OCI-M2 (cell line): Measurements from ENCODE around the gene BHLHA15.

Experiments used
- DNase-seq: peaks from one replicate; lab custom pipeline; 2025; ENCODE audit not compliant: unreplicated experiment; lab: John Stamatoyannopoulos, UW

BHLHA15 gene

GRCh38 chr7:98240961-98241673, 29.9 kb downstream of the BHLHA15 start:
- DNase-seq, result no peak

- DNase-seq, result no peak
These were observed 30.5 kb downstream of the BHLHA15 start for GRCh38 chr7:98241674-98242241.

DNA sequence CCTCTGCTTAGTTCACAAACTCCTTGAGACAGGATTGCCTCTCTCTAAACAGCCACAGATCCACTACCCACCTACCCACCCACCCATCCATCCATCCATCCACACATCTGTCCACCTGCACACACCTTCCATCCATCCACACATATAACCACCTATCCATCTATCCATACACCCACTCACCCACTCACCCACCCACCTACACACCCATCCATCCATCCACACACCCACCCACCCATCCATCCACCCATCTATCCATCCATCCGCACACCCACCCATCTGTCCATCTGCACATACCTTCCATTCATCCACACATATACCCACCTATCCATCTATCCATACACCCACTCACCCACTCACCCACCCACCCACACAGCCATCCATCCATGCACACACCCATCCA, 31.1 kb downstream of the BHLHA15 start:
- DNase-seq, result no peak

DNA sequence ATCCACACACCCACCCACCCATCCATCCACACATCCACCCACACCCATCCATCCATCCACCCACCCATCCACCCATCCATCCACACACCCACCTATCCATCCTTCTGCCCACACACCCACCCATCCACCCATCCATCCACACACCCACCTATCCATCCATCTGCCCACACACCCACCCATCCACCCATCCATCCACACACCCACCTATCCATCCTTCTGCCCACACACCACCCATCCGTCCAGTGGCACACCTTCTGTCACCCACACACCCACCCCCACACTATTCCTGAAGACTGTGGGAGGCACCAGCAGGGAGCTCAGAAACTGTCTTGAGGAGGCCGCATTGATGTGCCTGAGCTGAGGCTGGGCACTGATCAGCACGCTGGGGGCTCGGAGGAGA, 31.7 kb downstream of the BHLHA15 start:
- no peak for DNase-seq

DNA sequence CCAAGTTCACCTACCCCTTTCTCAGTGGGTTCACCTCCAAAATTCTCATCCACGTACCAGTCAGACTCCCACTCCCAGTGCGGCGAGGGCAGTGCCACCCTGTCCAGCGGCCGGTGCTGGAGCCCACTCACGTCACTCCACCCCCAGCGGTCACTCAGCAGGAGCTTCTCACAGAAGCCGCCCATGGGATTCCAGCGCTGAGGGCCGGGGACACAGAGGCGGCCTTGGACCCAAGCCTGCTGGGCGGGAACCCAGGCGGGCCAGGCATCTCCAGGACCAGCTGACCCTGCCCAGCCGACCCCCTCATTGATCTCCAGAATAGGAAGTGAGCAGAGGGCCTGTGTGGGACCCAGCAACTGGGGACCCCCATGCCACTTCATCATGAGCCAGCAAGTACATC, 33.6 kb downstream of the BHLHA15 start:
- DNase-seq, result no peak

DNA sequence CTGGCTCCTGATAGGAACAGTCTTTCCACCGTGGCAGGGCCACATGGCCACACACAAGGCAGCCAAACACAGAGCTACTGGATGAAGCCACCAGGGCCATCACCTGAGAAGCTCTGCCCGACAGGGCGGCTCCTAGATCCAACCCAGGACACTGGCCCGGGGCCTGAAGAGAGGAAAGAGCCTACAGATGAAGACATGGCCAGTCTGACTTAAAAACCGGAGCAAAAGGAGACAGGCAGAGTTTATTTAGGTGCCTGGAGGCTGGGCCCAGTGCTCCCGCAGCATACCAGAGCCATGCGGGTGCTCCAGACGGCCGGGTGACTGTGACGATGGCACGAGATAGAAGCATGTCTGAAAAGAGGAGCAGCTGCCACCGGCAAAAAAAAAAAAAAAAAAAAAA, 36.9 kb downstream of the BHLHA15 start:
- DNase-seq, result no peak

DNA sequence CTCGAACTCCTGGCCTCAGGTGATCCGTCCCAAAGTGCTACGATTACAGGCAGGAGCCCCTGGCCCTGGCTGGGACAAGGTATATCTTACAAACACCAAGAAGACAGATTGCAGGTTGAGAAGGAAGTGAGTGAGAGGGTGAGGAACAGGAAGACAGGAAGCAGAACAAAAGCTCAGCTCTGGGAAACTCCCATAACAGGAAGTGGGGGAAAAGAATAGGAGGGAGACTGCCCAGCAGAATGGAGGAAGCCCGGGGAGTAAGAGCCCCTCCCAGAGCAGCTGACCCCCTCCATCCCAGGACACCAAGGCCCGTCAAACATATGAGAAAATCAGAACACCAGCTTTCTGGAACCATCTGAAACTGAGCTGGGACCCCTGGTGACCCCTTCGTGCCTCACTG, 37.9 kb downstream of the BHLHA15 start:
- DNase-seq, result no peak

DNA sequence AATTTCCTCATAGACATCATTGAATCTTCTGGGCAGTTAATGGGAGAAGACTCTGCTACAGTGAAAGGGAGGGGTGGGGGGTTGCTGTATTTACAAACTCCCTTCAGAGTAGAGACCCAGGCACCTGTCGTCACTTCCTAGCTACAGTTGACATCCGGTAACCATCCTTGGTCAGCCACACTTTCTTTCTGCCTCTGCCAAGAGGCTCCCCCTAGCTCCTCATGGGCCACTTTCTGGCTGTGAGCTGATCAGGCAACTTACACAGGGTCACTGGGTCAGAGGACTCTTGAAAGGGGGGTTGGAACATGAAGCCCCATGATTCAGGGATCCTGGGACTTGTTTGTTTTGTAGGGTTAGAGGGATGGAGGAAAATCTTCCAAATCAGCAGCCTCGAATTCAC, 39.5 kb downstream of the BHLHA15 start:
- no peak for DNase-seq

DNA sequence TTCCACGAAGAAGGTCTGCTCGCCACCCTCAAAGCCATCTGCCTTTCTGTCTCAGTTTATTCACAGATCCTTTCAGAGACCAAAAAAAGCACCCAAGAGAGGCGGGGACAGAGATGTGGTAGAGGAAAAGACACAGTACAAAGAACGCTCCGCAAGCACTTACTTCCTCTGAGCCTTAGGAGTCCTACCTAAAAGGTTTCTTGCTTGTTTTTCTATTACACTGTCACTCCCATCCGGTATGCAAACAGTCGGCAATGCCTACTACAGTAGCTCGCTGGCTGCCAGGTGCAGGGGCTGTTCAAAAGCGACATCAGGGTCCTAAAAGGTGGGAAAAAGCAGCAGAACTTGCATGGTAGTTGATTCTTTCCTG, 40.0 kb downstream of the BHLHA15 start:
- no peak for DNase-seq

GRCh38 chr7:98251601-98252424, 40.6 kb downstream of the BHLHA15 start, which contains the start of gene TECPR1:
Gene TECPR1, minus strand, starts transcription at chr7:98252232. Its CDS starts 6,086 bp downstream, at chr7:98246146.
- no peak for DNase-seq

- no peak for DNase-seq
These were observed 41.3 kb downstream of the BHLHA15 start for GRCh38 chr7:98252425-98253054.

DNA sequence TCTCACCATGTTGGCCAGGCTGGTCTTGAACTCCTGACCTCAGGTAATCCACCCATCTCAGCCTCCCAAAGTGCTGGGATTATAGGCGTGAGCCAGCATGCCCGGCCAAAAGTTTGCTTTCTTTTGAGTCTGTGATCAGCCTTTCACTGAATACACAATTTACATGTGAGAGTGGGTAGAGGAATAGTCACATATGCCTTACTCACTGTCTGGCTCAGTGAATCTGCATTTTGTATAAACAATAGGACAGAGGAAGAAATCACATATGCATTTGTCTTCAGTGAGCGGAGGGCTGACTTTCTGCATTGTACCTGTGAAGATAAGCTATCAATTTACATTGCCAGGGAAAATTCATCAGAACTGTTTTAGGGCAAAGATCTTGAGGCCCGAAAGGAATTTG, 43.3 kb downstream of the BHLHA15 start:
- DNase-seq, result no peak

DNA sequence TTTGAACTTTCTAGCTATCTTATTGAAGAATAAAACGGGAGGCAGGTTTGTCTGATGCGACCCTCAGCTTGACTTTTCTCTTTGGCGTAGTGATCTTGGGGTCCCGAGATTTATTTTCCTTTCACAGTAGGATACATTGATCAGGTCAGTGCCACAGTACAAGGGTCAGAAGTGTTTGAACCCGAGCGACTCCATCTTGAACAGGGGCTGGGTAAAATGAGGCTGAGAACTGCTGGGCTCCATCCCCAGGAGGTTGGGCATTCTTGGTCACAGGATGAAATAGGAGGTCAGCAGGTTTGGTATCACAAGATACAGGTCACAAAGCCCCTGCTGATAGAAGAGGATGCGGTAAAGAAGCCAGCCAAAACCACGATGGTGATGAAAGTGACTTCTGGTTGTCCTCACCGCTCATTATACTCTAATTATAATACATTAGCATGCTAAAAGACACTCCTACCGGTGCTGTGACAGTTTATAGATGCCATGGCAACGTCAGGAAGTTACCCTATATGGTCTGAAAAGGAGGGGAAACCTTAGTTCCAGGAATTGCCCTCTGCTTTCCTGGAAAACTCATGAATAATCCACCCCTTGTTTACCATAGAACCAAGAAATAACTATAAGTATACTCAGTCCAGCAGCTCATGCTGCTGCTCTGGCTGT, 43.8 kb downstream of the BHLHA15 start:
- no peak for DNase-seq

GRCh38 chr7:98256431-98256830, 45.2 kb downstream of the BHLHA15 start:
- DNase-seq, result no peak

DNA sequence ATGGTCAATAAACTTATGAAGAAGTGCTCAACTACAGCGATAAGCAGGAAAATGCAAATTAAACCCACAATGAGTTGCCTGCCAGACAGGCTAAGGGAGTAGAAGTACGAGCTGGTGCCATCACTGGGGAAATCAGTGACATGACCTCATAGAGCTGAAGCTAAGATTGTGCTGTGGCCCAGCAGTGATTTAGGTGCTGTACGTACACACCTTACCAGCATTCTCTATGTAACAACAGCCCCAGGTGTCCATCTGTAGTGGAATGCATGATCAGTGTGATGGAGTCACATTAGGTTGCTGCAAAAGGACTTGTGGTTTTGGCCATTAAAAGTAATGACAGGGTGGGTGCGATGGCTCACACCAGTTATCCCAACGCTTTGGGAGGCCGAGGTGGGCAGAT, 46.5 kb downstream of the BHLHA15 start:
- DNase-seq, result no peak
